HG03342 (cell line): ENCODE measurements around the gene ENGASE.
"Not testable (repeated sequence)": the region's sequence is repeated elsewhere in the genome, so short reads cannot be mapped to it uniquely, and the experiment has no call there.

Experiments
- ATAC-seq: cut with Tn5 transposase; IDR thresholded peaks from one replicate; pipeline ENCODE4 v1.9.1; 2021; ENCODE audit warnings: mild to moderate bottlenecking, moderate library complexity; ENCODE audit not compliant: unreplicated experiment

Gene ENGASE

DNA sequence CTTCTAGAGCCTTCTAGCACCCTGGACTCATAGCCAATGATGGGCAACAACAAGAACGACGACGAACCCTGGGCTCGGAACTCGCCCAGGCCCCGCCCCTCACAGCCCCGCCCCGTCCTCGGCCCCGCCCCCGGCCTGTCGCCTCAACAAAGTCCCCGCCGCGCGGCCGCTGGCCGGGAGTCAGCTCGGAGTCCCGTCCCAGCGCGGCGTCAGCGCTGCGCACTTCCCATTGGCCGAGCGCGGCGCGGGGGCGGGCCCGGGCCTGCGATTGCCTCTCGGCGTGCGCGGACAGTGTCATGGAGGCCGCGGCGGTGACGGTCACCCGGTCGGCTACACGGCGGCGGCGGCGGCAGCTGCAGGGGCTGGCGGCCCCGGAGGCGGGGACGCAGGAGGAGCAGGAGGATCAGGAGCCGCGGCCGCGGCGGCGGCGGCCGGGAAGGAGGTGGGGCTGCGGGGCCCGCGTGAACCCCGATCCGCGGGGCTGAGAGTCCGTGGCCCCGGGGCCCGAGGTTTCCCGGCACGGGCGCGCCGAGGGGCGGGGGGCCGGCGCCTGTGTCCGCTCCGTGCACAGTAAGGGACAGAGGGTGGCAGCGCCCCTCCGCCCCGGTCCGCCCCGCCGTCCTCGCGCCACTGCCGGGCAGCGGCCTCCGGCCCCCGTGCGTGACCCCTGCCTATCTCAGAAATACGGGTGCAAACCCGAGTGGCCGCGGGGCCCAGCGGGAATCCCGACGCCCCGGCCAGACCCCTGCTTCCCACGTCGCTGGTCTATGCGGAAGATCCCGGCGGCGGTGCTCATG lies at the start of gene ENGASE:
TSS of gene ENGASE (plus strand) at position 176 of the 797 bp plus-strand sequence. CDS start at position 297, 121 bp downstream.
- peak; percentile 89 for ATAC-seq

GRCh38 chr17:79024901-79025737 lies 49.5 kb upstream of the ENGASE start:
- ATAC-seq: no peak

GRCh38 chr17:79026376-79027273 lies 48.0 kb upstream of the ENGASE start:
- no peak for ATAC-seq

DNA sequence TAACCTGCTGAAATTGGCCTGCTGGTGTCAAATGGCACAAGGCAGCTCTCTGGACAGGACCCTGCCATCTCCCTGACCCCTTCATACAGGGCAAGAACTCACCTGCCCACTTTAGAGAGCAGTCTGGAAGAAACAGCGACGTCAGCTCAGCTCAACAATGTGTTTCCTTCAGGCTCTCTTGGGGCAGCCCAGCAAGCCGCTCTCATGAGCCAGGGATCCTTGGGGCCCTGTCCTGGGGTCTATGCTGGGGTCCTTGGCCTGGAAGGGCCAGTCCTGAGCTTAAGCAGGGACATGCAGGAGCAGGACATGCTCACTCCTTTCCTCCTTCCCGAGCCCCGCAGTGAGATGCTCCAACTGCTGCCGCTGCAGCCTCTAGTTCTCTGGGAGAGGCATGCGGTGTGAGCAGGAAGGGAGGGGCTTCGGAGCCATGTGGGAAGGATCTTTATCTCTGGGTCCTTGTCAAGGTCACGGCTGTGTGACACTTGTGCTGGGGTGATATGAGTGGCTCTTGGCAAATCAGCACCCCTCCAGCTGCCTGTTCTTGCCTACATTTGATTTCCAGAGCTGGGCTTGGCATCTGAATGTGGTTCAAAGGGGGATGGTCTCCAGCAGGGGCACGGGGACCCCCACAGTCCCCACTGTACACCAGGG lies 47.2 kb upstream of the ENGASE start:
- no peak for ATAC-seq

DNA sequence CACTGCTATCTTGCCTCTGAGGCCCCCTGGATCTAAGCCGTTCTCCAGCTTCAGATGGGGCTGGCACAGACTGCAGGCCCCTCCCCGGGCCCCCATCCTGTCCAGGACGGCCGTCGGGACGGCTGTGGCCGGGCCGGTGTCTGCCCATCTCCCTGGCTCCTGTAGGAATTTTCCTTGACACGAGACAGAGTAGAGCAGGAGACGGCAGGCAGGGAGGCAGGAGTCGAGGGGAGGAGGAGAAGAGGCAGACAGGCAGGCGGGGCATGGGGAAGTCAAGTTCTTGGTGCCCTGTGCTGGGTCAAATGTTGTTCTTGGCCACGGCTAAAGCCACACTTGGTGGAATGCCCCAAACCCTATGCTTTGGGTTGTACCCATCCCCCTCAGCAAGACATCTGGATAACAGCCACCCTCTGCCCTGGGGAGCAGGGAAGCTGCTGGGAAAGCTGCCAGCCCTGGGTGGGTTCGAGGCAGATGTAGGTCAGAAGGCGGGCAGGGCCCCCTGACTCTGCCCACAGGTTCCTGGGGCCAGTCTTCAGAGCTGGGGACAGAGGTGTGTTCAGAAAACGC lies 46.6 kb upstream of the ENGASE start:
- ATAC-seq: no peak

- no peak for ATAC-seq
These were observed 45.9 kb upstream of the ENGASE start for GRCh38 chr17:79028496-79029326.

- no peak for ATAC-seq
These were observed 45.2 kb upstream of the ENGASE start for GRCh38 chr17:79029327-79030009.

DNA sequence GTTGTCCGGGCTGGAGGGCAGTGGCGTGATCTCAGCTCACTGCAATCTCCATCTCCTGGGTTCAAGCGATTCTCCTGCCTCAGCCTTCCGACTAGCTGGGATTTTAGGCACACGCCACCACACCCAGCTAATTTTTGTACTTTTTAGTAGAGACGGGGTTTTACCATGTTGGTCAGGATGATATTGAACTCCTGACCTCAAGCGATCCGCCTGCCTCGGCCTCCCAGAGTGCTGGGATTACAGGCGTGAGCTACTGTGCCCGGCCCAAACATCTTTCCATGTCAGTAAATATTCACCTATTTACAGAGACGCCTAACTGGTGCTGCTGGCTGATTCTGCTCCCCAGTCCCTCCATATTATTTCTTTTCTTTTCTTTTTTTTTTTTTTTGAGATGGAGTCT lies 44.0 kb upstream of the ENGASE start:
- not testable (repeated sequence) for ATAC-seq

DNA sequence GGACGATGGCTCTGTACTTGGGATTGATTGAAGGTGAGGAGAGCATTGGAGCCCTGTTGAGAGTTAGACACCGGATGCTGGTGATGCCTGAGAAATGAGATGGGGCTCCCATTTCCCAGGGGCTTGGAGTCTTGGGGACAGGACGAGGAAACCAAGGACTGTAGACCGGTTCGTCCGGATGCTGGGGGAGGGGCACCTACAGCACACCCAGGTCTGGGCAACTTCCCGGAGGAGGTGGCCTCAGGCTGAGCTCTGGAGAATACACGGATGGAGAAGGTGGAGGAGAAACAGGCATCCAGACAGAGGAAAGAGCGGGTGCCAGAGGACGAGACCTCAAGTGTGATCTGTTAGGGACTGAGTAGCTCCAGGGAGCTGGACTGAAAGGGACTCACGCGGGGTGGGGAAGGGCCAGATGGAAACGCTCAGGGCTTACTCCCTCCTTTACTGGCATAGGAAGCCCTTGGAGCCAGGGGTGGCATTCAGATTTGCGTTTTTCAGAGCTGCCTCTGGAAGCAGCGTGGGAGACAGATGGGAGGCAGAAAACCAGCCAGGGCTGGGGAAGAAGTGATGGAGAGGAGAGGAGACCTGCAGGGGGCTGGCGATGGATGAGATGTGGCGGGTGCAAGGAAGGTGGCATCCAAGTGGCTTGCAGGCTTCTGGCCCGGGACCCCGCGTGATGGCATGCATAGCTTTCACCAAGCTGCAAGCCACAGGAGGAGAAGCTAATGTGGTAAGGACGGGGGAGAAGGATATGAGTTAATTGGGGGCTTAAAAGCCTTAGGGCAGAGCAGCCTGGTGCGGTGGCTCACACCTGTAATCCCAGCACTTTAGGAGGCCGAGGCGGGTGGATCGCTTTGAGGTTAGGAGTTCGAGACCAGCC lies 42.4 kb upstream of the ENGASE start:
- ATAC-seq: no peak

DNA sequence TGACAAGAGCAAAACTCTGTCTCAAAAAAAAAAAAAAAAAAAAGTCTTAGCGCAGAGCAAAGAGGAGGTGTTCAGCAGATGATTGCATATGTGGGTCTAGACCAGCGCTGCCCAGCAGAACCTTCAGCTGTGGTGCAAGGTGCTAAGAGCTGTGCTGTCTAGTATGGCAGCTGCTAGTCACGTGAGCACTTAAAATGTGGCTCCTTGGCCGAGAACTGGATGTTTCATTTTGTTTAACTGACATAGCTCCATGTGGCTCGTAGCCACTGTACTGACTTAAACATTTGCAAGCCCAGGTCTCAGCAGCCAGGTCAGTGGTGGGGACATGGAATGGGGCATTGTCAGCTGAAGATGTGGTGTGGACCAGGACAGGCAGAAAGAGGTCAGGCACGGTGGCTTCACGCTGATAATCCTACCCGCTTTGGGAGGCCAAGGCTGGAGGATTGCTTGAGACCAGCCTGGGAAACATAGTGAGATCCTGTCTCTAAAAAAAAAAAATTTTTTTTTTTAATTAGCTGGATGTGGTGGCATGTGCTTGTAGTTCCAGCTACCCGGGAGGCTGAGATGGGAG lies 41.5 kb upstream of the ENGASE start:
- no peak for ATAC-seq

DNA sequence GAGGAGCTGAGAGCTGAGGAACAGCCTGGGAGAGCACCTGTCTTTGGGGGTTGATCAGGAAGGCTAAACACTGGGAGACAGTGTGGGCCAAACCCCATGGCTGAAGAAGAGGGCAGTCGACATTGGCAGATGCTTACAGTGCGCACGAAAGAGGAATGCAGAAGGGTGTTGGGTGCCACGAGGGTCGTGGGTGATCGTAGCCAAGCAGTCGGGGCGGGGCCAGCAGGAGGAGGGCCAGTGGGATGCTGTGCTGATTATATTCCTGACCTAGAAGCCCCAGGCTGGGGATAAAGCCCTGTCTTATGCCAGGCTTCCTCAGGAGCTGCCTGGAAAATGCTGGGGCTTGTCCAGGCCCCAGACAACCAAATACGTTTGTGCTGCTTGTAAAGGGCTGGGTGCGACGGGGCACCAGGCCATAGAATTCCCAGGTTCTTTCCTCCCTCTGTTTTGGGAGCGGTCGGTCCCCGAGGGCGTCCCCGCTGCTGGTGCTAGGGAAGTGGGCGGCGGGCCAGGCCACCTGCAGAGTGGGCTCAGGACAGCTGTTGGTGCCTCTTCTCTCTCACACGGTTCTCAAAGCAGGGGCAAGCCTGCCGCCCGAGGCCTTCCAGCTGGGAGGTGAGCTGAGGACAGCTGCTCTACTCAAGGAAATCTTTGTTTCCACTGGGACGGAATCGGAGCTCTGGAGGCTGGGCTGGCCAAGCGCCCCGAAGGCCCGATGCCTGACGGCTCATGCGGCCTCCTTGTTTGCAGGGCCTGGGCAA lies 40.7 kb upstream of the ENGASE start:
- ATAC-seq: no peak

GRCh38 chr17:79034931-79035485 lies 39.6 kb upstream of the ENGASE start:
- ATAC-seq: no peak

DNA sequence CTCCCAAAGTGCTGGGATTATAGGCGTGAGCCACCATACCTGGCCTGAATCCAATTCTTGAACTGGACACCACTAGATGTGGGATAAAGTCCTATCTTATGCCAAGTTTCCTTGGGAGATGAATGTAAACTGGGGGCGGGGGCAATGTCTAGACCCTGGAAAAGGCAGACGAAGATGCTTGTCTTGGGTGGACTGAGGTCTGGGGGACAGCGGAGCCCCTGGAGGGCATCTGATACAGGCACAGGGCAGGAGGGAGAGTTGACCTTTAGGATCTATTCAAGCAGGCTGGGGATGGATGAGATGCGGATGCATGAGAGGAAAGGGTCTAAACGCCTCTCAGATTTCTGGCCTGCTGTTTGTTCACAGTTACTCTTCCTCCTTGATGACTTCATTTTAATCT lies 38.9 kb upstream of the ENGASE start:
- no peak for ATAC-seq

DNA sequence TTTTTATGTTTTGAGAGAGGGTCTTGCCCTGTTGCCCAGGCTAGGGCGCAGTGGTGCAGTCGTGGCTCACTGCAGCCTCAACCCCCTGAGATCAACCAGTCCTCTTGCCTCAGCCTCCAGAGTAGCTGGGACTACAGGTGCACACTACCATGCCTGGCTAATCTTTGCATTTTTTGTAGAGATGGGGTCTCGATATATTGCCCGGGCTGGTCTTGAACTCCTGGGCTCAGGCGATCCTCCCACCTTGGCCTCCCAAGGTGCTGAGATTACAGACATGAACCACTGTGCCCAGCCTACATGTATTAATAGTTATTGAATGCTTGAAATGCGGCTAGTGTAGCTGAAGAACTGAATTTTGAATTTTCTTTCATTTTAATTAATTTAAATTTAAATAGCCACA lies 38.4 kb upstream of the ENGASE start:
- no peak for ATAC-seq

GRCh38 chr17:79036596-79036995 lies 38.0 kb upstream of the ENGASE start:
- no peak for ATAC-seq

DNA sequence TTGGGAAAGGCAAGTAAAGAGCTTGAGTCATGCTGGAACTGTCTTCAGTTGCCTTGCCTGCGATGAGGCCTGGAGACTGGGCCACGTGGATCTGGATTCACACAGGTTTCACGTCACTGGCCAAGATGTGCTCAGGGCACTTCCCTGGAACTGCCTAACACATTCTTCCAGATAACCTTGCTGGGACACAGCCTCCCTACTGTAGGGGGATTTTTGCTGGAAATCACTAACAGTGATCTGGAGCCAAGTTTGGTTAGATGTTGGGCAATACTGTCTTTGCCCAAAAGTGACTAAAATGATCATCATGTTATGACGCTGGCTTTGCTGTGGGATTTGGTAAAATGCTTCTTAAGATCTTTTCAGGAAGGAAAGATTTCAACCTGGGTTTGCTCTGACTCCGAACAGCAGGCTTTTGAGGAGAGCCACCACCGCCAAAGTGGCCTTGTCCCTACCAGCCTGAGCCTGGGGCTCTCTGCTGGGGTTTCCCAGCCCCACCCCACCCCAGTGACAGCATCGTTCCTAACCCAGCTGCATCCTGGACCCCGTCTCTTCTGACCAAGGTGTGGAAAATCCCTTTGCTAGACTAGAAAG lies 36.0 kb upstream of the ENGASE start:
- ATAC-seq: no peak
